ENCODE results near the gene PTP4A2. TPM values are rescaled to one million over a fixed set of nuclear protein-coding genes. Genes with fewer than 3 reads are reported as not detected.

The PTP4A2 gene
- total and polyA plus RNA-seq, 2 of the 13 experiments (the other 11 are each of a cell fraction or from before 2014, with no cell fraction given), result 173 to 225 TPM

GRCh38 chr1:31944205-31945089 is 6.3 kb upstream of the PTP4A2 start (continued):
- TF ChIP-seq NCOR1 (IDR thresholded peaks at IDR 0.05; ENCODE audit: borderline replicate concordance, low read length), result no peak
- no peak for TF ChIP-seq JUNB (CRISPR knock-in tag; IDR thresholded peaks at IDR 0.05; ENCODE audit: borderline replicate concordance)
- TF ChIP-seq UBTF (CRISPR knock-in tag; IDR thresholded peaks at IDR 0.05), result 0 out of 2 replicates have a peak, but pooled peaks have one; percentile 30
- TF ChIP-seq ZNF768 (CRISPR knock-in tag; IDR thresholded peaks at IDR 0.05), result peak; percentile 38; the same call in 1 of the 2 replicates
- TF ChIP-seq ZNF549 (CRISPR knock-in tag; IDR thresholded peaks at IDR 0.05), result no peak
- TF ChIP-seq HNRNPLL (IDR thresholded peaks at IDR 0.05; ENCODE audit: low read depth, low read length, poor library complexity, severe bottlenecking), result peak; percentile 43
- peak; percentile 44; the same call in 1 of the 2 replicates for TF ChIP-seq ZNF782 (CRISPR knock-in tag; IDR thresholded peaks at IDR 0.05; ENCODE audit: borderline replicate concordance)
- no peak for TF ChIP-seq CREBL2 (CRISPR knock-in tag; IDR thresholded peaks at IDR 0.05; ENCODE audit: borderline replicate concordance)
- peak; percentile 75; the same call in 1 of the 2 replicates for TF ChIP-seq SP5 (CRISPR knock-in tag; IDR thresholded peaks at IDR 0.05; ENCODE audit: borderline replicate concordance, low read depth)
- TF ChIP-seq LCORL (IDR thresholded peaks at IDR 0.05), result no peak
- peak; percentile 50; the same call in 1 of the 2 replicates for TF ChIP-seq LCORL (CRISPR knock-in tag; IDR thresholded peaks at IDR 0.05)
- peak; percentile 52 for TF ChIP-seq TEAD3 (CRISPR knock-in tag; optimal IDR thresholded peaks at IDR 0.05; ENCODE audit: borderline replicate concordance)
- TF ChIP-seq FOSL1 (CRISPR knock-in tag; IDR thresholded peaks at IDR 0.05; ENCODE audit: borderline replicate concordance), result no peak
- TF ChIP-seq ZNF703 (CRISPR knock-in tag; IDR thresholded peaks at IDR 0.05; ENCODE audit: borderline replicate concordance), result no peak
- 0 out of 2 replicates have a peak, but pooled peaks have one; percentile 22 for TF ChIP-seq ELF3 (CRISPR knock-in tag; IDR thresholded peaks at IDR 0.05)
- TF ChIP-seq SP1 (IDR thresholded peaks at IDR 0.05), result no peak
- TF ChIP-seq SP1 (CRISPR knock-in tag; IDR thresholded peaks at IDR 0.05), result peak; percentile 38; the same call in 1 of the 2 replicates
- peak; percentile 13; the same call in 1 of the 2 replicates for TF ChIP-seq TBX2 (CRISPR knock-in tag; IDR thresholded peaks at IDR 0.05; ENCODE audit: borderline replicate concordance)
- TF ChIP-seq RXRA (CRISPR knock-in tag; IDR thresholded peaks at IDR 0.05), result no peak
- TF ChIP-seq SOX13 (IDR thresholded peaks at IDR 0.05), result no peak
- 0 out of 4 replicates have a peak, but pooled peaks of 1 of the 2 experiments have one; percentile 14 for TF ChIP-seq SOX13 (CRISPR knock-in tag; conservative IDR thresholded peaks at IDR 0.05 in 1 of 2, IDR thresholded peaks at IDR 0.05 in 1 of 2)
- TF ChIP-seq RXRB (CRISPR knock-in tag; IDR thresholded peaks at IDR 0.05; ENCODE audit: borderline replicate concordance), result 0 out of 2 replicates have a peak, but pooled peaks have one; percentile 17
- TF ChIP-seq ZBTB33 (CRISPR knock-in tag; IDR thresholded peaks at IDR 0.05), result peak; percentile 96; the same call in 1 of the 2 replicates
- TF ChIP-seq ZNF331 (CRISPR knock-in tag; IDR thresholded peaks at IDR 0.05), result no peak
- TF ChIP-seq ZFY (CRISPR knock-in tag; IDR thresholded peaks at IDR 0.05), result peak; percentile 46; the same call in 1 of the 2 replicates

All from HepG2 (cell line).